SKM-1 treated with dmso at 0.1 percent for 144 hours (cell line): ENCODE measurements around the gene SEPTIN11.
A peak's percentile ranks its signal among the peaks of the same experiment; 100 is the strongest.

Experiments used
- DNase-seq: peaks from one replicate; lab custom pipeline; 2025; ENCODE audit not compliant: unreplicated experiment; lab: John Stamatoyannopoulos, UW

The SEPTIN11 gene

GRCh38 chr4:76949276-76950051 is at the start of gene SEPTIN11:
Gene SEPTIN11 (plus strand): TSS chr4:76949752. CDS start chr4:76949904, 152 bp downstream.
- peak; percentile 85 for DNase-seq

GRCh38 chr4:76902233-76902890 is 47.2 kb upstream of the SEPTIN11 start:
- DNase-seq: no peak

GRCh38 chr4:76904646-76905190 is 44.8 kb upstream of the SEPTIN11 start:
- DNase-seq: no peak

- DNase-seq: no peak
Measured at GRCh38 chr4:76905521-76905920, 44.0 kb upstream of the SEPTIN11 start.

- no peak for DNase-seq
Measured at GRCh38 chr4:76909711-76910110, 39.8 kb upstream of the SEPTIN11 start.

- DNase-seq: no peak
Measured at GRCh38 chr4:76920715-76921114, 28.8 kb upstream of the SEPTIN11 start.

- DNase-seq: no peak
Measured at GRCh38 chr4:76923619-76924357, 25.8 kb upstream of the SEPTIN11 start.

GRCh38 chr4:76926841-76927240 is 22.7 kb upstream of the SEPTIN11 start:
- DNase-seq: no peak

GRCh38 chr4:76930685-76931084 is 18.9 kb upstream of the SEPTIN11 start:
- no peak for DNase-seq

- DNase-seq: no peak
Measured at GRCh38 chr4:76931087-76931486, 18.5 kb upstream of the SEPTIN11 start.

GRCh38 chr4:76931576-76932276 is 17.8 kb upstream of the SEPTIN11 start:
- DNase-seq: no peak

- no peak for DNase-seq
Measured at GRCh38 chr4:76939184-76939583, 10.4 kb upstream of the SEPTIN11 start.

GRCh38 chr4:76943129-76943620 is 6.4 kb upstream of the SEPTIN11 start:
- DNase-seq: no peak

- no peak for DNase-seq
Measured at GRCh38 chr4:76943790-76944189, 5.8 kb upstream of the SEPTIN11 start.

GRCh38 chr4:76947369-76947768 is 2.2 kb upstream of the SEPTIN11 start:
- no peak for DNase-seq

- DNase-seq: peak; percentile 3
Measured at GRCh38 chr4:76948443-76949275, 893 bp upstream of the SEPTIN11 start.

GRCh38 chr4:76950052-76950955 is 752 bp downstream of the SEPTIN11 start:
- peak; percentile 41 for DNase-seq

- no peak for DNase-seq
Measured at GRCh38 chr4:76950956-76951671, 1.6 kb downstream of the SEPTIN11 start.
